Erythroblast (primary cell): Measurements from ENCODE around the gene JADE2.

ENCODE experiments used
- GATA1 ChIP-seq: IDR thresholded peaks from 2 replicates; pipeline ENCODE4 v1.6.1; 2011; ENCODE audit warnings: low read depth, mild to moderate bottlenecking, control low read depth, low read length, moderate library complexity
- POLR2A ChIP-seq: IDR thresholded peaks from 2 replicates; pipeline ENCODE4 v1.6.1; 2011; ENCODE audit warnings: mild to moderate bottlenecking, low read length

DNA sequence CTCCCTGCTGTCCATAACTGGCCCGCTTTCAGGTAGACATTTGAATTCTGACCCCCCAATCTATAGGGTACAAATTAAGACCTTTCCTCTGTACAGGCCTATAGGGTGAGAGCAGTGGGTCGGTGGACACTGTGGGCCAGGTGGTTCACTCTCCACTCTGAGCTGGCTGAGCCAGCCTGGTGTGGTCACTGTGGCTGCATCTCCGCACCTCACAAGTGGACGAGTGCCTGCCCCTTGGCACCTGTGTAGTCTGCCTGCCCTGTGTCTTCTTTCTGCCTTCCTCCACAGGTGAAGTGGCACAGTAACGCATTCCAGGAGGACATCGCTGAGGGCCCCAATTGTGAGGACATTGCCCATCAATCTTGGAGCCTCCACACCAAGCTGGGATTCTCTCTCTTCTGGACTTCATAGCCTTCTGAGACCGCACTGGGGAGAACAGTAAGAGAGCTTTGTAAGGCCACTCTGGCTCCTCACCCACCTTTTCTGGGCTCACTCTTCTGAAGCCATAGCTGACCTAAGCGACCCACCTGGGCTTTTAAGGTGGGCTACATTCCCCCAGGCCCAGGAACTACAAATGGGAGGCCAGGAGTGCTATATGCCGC is 33.5 kb upstream of the JADE2 start:
- TF ChIP-seq POLR2A = no peak
- no peak for TF ChIP-seq GATA1
